Measurements from ENCODE around the gene KRTDAP. TPM values are rescaled to one million over a fixed set of nuclear protein-coding genes. Genes with fewer than 3 reads are reported as not detected.

KRTDAP gene
- total RNA-seq, 1 donor, result not detected

- no peak for DNase-seq (ENCODE audit: low read depth)
- H3K4me3 ChIP-seq (ENCODE audit: low read depth, low read length), result no peak overlapping the region
- TF ChIP-seq, protein P1, sequence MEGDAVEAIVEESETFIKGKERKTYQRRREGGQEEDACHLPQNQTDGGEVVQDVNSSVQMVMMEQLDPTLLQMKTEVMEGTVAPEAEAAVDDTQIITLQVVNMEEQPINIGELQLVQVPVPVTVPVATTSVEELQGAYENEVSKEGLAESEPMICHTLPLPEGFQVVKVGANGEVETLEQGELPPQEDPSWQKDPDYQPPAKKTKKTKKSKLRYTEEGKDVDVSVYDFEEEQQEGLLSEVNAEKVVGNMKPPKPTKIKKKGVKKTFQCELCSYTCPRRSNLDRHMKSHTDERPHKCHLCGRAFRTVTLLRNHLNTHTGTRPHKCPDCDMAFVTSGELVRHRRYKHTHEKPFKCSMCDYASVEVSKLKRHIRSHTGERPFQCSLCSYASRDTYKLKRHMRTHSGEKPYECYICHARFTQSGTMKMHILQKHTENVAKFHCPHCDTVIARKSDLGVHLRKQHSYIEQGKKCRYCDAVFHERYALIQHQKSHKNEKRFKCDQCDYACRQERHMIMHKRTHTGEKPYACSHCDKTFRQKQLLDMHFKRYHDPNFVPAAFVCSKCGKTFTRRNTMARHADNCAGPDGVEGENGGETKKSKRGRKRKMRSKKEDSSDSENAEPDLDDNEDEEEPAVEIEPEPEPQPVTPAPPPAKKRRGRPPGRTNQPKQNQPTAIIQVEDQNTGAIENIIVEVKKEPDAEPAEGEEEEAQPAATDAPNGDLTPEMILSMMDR (IDR thresholded peaks at IDR 0.05; ENCODE audit: insufficient read depth, low read depth, low read length), result no peak
These were observed 31.0 kb upstream of the KRTDAP start for GRCh38 chr19:35521124-35521743.

- DNase-seq (ENCODE audit: low read depth), result no peak
- TF ChIP-seq, protein P1 (IDR thresholded peaks at IDR 0.05; ENCODE audit: insufficient read depth, low read depth, low read length), result no peak
- no peak overlapping the region for H3K4me3 ChIP-seq (ENCODE audit: low read depth, low read length)
These were observed 29.0 kb upstream of the KRTDAP start for GRCh38 chr19:35519291-35519690.

DNA sequence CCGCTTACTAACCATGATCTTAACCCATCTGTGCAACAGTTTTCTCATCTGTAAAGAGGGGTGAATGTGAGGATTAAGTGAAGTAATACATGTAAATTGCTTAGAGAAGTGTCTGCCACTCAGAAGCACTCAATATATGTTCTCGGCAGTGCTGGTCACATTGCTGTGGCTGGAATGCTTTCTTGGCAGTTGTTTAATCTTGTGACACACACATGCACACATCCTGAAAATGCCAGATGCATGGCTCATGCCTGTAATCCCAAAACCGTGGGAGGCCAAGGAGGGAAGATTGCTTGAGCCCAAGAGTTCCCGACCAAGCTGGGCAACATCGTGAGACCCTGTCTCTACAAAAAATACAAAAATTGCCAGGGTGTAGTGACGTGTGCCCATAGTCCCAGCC, 28.0 kb upstream of the KRTDAP start:
- no peak overlapping the region for H3K4me3 ChIP-seq (ENCODE audit: low read depth, low read length)
- DNase-seq (ENCODE audit: low read depth), result peak; percentile 90
- TF ChIP-seq, protein P1 (IDR thresholded peaks at IDR 0.05; ENCODE audit: insufficient read depth, low read depth, low read length), result no peak

- no peak for DNase-seq (ENCODE audit: low read depth)
- TF ChIP-seq, protein P1 (IDR thresholded peaks at IDR 0.05; ENCODE audit: insufficient read depth, low read depth, low read length), result no peak
- H3K4me3 ChIP-seq (ENCODE audit: low read depth, low read length), result no peak overlapping the region
These were observed 27.1 kb upstream of the KRTDAP start for GRCh38 chr19:35517342-35517741.

DNA sequence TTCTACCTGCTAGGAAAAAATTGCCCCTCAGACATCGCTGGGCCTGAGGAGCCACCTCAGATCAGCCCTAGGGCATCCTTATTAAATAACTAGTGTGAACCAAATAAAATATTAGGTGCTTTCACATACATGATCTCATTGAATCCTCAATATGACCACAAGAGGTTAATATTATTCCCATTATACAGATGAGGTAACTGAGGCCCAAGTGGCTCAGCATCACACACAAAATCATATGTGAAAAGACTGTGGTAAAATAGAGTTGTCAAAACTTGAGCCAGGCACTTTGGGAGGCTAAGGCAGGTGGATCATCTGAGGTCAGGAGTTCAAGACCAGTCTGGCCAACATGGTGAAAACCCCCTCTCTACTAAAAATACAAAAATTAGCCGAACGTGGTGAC, 26.0 kb upstream of the KRTDAP start:
- DNase-seq (ENCODE audit: low read depth), result no peak
- H3K4me3 ChIP-seq (ENCODE audit: low read depth, low read length), result no peak overlapping the region
- TF ChIP-seq, protein P1 (IDR thresholded peaks at IDR 0.05; ENCODE audit: insufficient read depth, low read depth, low read length), result no peak

- peak; percentile 40 for DNase-seq (ENCODE audit: low read depth)
- H3K4me3 ChIP-seq (ENCODE audit: low read depth, low read length), result no peak overlapping the region
- TF ChIP-seq, protein P1 (IDR thresholded peaks at IDR 0.05; ENCODE audit: insufficient read depth, low read depth, low read length), result no peak
These were observed 24.1 kb upstream of the KRTDAP start for GRCh38 chr19:35514282-35514809.

Measured in fibroblast of villous mesenchyme (primary cell).